ENCODE results near the gene TMPRSS4. TPM values are rescaled to one million over a fixed set of nuclear protein-coding genes. Genes with fewer than 3 reads are reported as not detected.

TMPRSS4 gene
- polyA plus RNA-seq, 4 donors = 20.0 to 117 (median 44.3) TPM

DNA sequence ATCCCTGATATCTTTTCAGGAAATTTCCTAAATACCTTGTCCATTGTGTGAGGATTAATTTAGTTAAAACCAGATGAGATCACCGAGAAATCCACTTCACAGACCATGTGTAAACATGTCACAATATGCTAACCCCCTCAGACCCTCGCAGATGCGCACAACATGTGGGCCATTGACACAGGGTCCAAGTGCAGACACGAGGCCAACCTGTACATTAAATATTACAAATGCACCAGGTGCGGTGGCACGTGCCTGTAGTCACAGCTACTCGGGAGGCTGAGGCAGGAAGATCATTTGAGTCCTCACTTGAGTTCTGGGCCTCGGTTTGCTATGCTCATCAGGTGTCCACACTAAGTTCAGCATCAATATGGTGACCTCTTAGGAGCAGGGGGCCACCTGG, 9.9 kb upstream of the TMPRSS4 start:
- H3K4me1 ChIP-seq (ENCODE audit: control insufficient read depth in 3 of 3, insufficient read depth in 2 of 3, low read depth in 1 of 3, low read length in 2 of 3) = no peaks in the 10 kb centered on the region
- WGBS, 3 donors = 88 to 92% (median 90%) methylated on average over 8 of the region's 8 CpGs
- H3K9me3 ChIP-seq (ENCODE audit: control insufficient read depth in 2 of 2, insufficient read depth in 1 of 2, low read depth in 1 of 2, low read length in 1 of 2) = no peaks in the 10 kb centered on the region
- DNase-seq = no peak
- FAIRE-seq = no peak
- no peaks in the 10 kb centered on the region for H3K27me3 ChIP-seq (ENCODE audit: control insufficient read depth in 3 of 3, insufficient read depth in 3 of 3, low read length in 3 of 3)
- H3K27ac ChIP-seq (ENCODE audit: low read depth in 1 of 3, low read length in 2 of 3) = no peak overlapping the region
- no peak overlapping the region for H3K4me3 ChIP-seq (ENCODE audit: low read depth in 1 of 3, low read length in 3 of 3)
- H3K36me3 ChIP-seq (ENCODE audit: control insufficient read depth in 3 of 3, insufficient read depth in 2 of 3, low read depth in 1 of 3, low read length in 3 of 3) = no peaks in the 10 kb centered on the region

DNA sequence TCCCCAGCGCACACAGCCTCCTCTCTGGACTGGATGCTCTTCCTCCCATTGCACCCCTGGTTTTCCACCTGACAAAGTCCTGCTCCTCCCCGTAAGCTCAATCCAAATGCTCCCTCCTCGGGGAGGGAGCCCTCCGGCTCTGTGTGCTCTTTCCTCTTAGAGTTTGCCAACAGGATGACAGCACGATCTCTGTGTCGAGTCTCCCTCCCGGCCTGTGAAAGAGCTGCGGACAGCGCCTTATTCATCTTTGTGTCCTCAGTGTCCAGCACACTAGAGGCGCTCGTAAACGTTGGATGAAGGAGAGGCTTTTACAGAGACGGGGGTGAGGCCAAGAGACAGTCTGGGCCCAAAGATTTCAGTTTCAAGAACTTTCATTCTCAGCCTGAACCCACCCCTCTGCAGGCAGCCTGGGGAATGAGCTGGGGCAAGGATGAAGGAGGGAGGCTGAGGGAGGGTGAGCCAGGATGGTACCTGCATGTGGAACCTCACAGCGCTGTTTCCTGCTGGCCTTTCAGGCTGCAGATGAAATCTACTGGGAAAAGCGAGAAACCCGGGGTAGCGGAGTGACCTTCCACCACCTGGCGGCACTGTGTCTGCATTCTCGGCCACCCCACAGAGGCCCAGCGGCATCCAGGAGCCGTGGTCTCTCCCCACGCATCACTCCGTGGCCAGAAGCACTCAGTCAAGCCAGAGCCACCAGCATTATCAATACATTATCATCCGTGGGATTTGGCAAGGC, 8.5 kb upstream of the TMPRSS4 start:
- DNase-seq = no peak
- no peak overlapping the region for H3K4me3 ChIP-seq (ENCODE audit: low read depth in 1 of 3, low read length in 3 of 3)
- 70 to 81% (median 73%) methylated on average over 24 of the region's 24 CpGs for WGBS, 3 donors
- no peaks in the 10 kb centered on the region for H3K36me3 ChIP-seq (ENCODE audit: control insufficient read depth in 3 of 3, insufficient read depth in 2 of 3, low read depth in 1 of 3, low read length in 3 of 3)
- no peak overlapping the region for H3K27ac ChIP-seq (ENCODE audit: low read depth in 1 of 3, low read length in 2 of 3)
- H3K9me3 ChIP-seq (ENCODE audit: control insufficient read depth in 2 of 2, insufficient read depth in 1 of 2, low read depth in 1 of 2, low read length in 1 of 2) = no peaks in the 10 kb centered on the region
- no peak for FAIRE-seq
- no peaks in the 10 kb centered on the region for H3K4me1 ChIP-seq (ENCODE audit: control insufficient read depth in 3 of 3, insufficient read depth in 2 of 3, low read depth in 1 of 3, low read length in 2 of 3)
- H3K27me3 ChIP-seq (ENCODE audit: control insufficient read depth in 3 of 3, insufficient read depth in 3 of 3, low read length in 3 of 3) = no peaks in the 10 kb centered on the region

DNA sequence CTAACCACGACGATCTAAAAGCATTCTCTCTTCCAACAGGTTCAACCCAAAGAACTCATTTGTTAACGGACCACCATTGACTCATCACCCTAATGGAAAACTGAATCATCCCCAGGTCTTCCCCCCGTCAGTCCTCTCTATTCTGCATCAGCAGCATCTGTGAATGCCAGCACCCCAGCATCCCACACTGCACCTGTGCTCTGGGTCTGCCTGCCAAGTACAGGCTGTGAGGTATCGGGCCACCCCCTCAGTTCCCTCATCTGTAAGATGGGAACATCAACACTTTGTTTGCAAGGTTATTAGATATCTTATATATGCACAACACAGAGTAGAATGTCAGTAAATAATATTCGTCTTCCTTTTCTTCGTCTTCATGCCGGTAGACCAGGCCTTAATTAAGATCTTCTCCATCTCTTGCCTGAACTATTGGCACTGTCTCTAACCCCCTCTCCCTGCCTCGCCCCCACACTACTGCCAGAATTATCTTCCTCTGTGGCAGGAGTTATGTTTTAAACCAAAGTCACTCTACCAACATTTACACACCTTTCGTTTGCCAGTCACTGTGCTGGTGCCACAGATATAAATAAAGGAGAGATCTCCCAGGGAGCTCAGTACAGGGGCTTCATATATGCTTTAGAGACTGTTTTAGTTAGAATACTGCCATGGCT, 7.8 kb upstream of the TMPRSS4 start:
- 83 to 91% (median 88%) methylated on average over 10 of the region's 10 CpGs for WGBS, 3 donors
- FAIRE-seq (no peak), DNase-seq (no peak)
- Histone ChIP-seq H3K27ac (ENCODE audit: low read depth in 1 of 3, low read length in 2 of 3) (no peak overlapping the region), H3K4me1 (ENCODE audit: control insufficient read depth in 3 of 3, insufficient read depth in 2 of 3, low read depth in 1 of 3, low read length in 2 of 3) (no peaks in the 10 kb centered on the region), H3K36me3 (ENCODE audit: control insufficient read depth in 3 of 3, insufficient read depth in 2 of 3, low read depth in 1 of 3, low read length in 3 of 3) (no peaks in the 10 kb centered on the region), H3K4me3 (ENCODE audit: low read depth in 1 of 3, low read length in 3 of 3) (no peak overlapping the region), H3K27me3 (ENCODE audit: control insufficient read depth in 3 of 3, insufficient read depth in 3 of 3, low read length in 3 of 3) (no peaks in the 10 kb centered on the region), H3K9me3 (ENCODE audit: control insufficient read depth in 2 of 2, insufficient read depth in 1 of 2, low read depth in 1 of 2, low read length in 1 of 2) (no peaks in the 10 kb centered on the region)

DNA sequence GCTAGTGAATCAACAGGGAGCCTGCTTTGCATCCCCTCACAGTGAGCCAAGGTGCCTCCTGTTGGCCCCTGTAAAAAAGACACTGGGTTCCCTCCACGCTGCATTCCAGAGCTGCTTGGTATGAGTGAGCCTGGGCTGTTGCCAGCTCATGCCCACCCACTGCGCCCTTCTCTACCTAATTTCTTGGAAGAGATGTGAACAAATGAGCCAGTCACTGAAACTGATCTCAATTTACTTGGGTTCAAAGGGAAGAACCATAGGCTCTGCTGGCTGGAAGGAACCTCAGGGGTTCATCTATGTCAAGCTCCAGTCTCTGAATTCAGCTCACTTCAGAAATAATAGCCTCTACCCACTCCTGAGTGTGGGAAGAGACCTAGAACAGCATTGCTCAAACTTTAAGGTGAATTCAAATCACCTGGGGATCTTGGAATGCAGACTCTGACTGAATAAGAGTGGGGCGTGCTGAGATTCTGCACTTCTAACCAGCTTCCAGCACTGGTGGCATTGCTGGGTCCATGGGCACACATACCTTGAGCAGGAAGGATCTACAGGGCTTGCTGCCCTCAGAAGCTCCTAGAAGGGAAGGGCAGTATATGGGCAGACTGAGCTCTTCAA, 5.4 kb upstream of the TMPRSS4 start:
- Histone ChIP-seq H3K36me3 (ENCODE audit: control insufficient read depth in 3 of 3, insufficient read depth in 2 of 3, low read depth in 1 of 3, low read length in 3 of 3) (no peaks in the 10 kb centered on the region), H3K4me1 (ENCODE audit: control insufficient read depth in 3 of 3, insufficient read depth in 2 of 3, low read depth in 1 of 3, low read length in 2 of 3) (peaks cover 0 to 9% (median 0%) of the 10 kb centered on the region in 3 donors), H3K9me3 (ENCODE audit: control insufficient read depth in 2 of 2, insufficient read depth in 1 of 2, low read depth in 1 of 2, low read length in 1 of 2) (peaks cover 0 to 18% of the 10 kb centered on the region in 2 donors), H3K27ac (ENCODE audit: low read depth in 1 of 3, low read length in 2 of 3) (no peak overlapping the region), H3K4me3 (ENCODE audit: low read depth in 1 of 3, low read length in 3 of 3) (no peak overlapping the region), H3K27me3 (ENCODE audit: control insufficient read depth in 3 of 3, insufficient read depth in 3 of 3, low read length in 3 of 3) (no peaks in the 10 kb centered on the region)
- FAIRE-seq = no peak
- 82 to 90% (median 87%) methylated on average over 3 of the region's 3 CpGs for WGBS, 3 donors
- DNase-seq = no peak

DNA sequence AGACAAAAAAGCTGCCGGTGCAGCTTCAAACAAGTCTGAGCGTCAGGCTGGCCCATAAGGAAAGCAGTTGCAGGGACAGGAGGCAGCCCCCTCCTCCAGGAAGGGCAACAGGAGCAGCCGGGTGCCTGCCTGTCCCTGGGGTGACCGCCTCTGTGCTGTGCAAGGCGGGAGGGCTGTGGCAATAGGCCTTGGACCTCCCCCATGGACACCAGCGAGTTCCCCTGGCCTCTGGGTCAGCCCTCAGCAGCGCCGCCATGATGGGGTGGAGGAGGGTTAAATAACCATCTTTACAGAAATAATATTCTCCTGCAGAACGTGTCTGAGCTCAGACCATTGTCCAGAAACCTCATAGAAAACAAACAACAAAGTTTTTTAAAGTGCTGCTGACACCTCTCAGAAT, 3.3 kb upstream of the TMPRSS4 start:
- no peak for FAIRE-seq
- no peaks in the 10 kb centered on the region for H3K36me3 ChIP-seq (ENCODE audit: control insufficient read depth in 3 of 3, insufficient read depth in 2 of 3, low read depth in 1 of 3, low read length in 3 of 3)
- H3K27ac ChIP-seq (ENCODE audit: low read depth in 1 of 3, low read length in 2 of 3) = no peak overlapping the region
- peaks cover 0 to 19% of the 10 kb centered on the region in 2 donors for H3K9me3 ChIP-seq (ENCODE audit: control insufficient read depth in 2 of 2, insufficient read depth in 1 of 2, low read depth in 1 of 2, low read length in 1 of 2)
- no peak for DNase-seq
- H3K4me1 ChIP-seq (ENCODE audit: control insufficient read depth in 3 of 3, insufficient read depth in 2 of 3, low read depth in 1 of 3, low read length in 2 of 3) = peaks cover 0 to 23% (median 0%) of the 10 kb centered on the region in 3 donors
- no peak overlapping the region for H3K4me3 ChIP-seq (ENCODE audit: low read depth in 1 of 3, low read length in 3 of 3)
- WGBS, 3 donors = 82 to 87% (median 85%) methylated on average over 9 of the region's 9 CpGs
- H3K27me3 ChIP-seq (ENCODE audit: control insufficient read depth in 3 of 3, insufficient read depth in 3 of 3, low read length in 3 of 3) = no peaks in the 10 kb centered on the region

DNA sequence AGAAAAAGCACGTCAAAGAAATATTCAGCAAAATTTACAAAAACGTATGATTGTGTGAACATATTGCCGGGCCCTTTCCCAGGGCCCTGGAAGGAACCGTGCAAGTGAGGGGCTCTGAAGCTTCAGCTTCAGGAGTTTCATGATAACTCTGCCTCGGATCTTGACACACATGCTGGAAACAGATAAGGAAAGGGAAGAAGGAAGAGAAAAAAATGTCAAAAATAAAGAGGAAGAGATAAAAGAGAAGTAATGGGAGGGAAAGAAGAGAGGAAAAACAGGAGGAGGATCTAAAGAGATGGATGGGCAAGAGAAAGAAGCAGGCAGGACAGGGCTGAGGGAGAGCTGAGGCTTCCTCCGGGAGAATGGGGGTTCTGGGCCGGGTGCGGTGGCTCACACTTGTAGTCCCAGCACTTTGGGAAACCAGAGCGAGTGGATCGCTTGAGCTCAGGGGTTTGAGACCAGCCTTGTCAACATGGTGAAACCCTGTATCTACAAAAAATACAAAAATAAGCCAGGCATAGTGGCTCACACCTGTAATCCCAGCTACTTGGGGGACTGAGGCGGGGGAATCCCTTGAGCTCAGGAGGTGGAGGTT, 2.7 kb upstream of the TMPRSS4 start:
- H3K4me1 ChIP-seq (ENCODE audit: control insufficient read depth in 3 of 3, insufficient read depth in 2 of 3, low read depth in 1 of 3, low read length in 2 of 3) = peaks cover 0 to 29% (median 0%) of the 10 kb centered on the region in 3 donors
- H3K9me3 ChIP-seq (ENCODE audit: control insufficient read depth in 2 of 2, insufficient read depth in 1 of 2, low read depth in 1 of 2, low read length in 1 of 2) = peaks cover 0 to 19% of the 10 kb centered on the region in 2 donors
- H3K27me3 ChIP-seq (ENCODE audit: control insufficient read depth in 3 of 3, insufficient read depth in 3 of 3, low read length in 3 of 3) = peaks cover 0 to 4% (median 0%) of the 10 kb centered on the region in 3 donors
- 86 to 88% (median 86%) methylated on average over 11 of the region's 11 CpGs for WGBS, 3 donors
- H3K4me3 ChIP-seq (ENCODE audit: low read depth in 1 of 3, low read length in 3 of 3) = no peak overlapping the region
- H3K36me3 ChIP-seq (ENCODE audit: control insufficient read depth in 3 of 3, insufficient read depth in 2 of 3, low read depth in 1 of 3, low read length in 3 of 3) = peaks cover 0 to 1% (median 0%) of the 10 kb centered on the region in 3 donors
- DNase-seq (no peak), FAIRE-seq (no peak)
- H3K27ac ChIP-seq (ENCODE audit: low read depth in 1 of 3, low read length in 2 of 3) = no peak overlapping the region

DNA sequence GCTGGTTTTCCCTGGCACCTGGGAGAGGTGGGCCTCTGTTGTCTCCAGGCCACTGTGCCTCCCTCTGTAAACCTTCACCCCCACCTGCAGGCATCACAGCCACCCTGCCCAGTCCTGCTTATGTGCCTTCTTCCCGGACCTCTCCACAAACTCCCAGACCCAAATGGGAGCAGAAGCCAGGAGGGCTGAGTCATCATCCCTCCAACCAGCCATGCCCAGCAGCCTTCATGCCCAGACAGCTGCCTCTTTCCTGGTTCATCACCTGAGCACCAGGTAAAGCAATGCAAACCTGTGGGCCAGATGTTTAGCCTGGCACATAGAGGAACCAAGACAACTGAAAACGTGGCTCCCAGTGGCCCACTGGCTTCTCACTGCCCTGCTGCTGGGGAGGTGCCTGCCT, 2.1 kb upstream of the TMPRSS4 start:
- H3K9me3 ChIP-seq (ENCODE audit: control insufficient read depth in 2 of 2, insufficient read depth in 1 of 2, low read depth in 1 of 2, low read length in 1 of 2) = peaks cover 0 to 19% of the 10 kb centered on the region in 2 donors
- H3K4me3 ChIP-seq (ENCODE audit: low read depth in 1 of 3, low read length in 3 of 3) = no peak overlapping the region
- H3K27ac ChIP-seq (ENCODE audit: low read depth in 1 of 3, low read length in 2 of 3) = peak overlapping the region in 1 of 3 donors; percentile 2
- DNase-seq (peak in 1 of 2 donors; percentile 77), FAIRE-seq (no peak)
- peaks cover 0 to 7% (median 0%) of the 10 kb centered on the region in 3 donors for H3K36me3 ChIP-seq (ENCODE audit: control insufficient read depth in 3 of 3, insufficient read depth in 2 of 3, low read depth in 1 of 3, low read length in 3 of 3)
- H3K27me3 ChIP-seq (ENCODE audit: control insufficient read depth in 3 of 3, insufficient read depth in 3 of 3, low read length in 3 of 3) = peaks cover 0 to 4% (median 0%) of the 10 kb centered on the region in 3 donors
- H3K4me1 ChIP-seq (ENCODE audit: control insufficient read depth in 3 of 3, insufficient read depth in 2 of 3, low read depth in 1 of 3, low read length in 2 of 3) = peaks cover 0 to 35% (median 2%) of the 10 kb centered on the region in 3 donors
- WGBS, 3 donors = 0 to 42% (median 11%) methylated on average over 2 of the region's 2 CpGs

DNA sequence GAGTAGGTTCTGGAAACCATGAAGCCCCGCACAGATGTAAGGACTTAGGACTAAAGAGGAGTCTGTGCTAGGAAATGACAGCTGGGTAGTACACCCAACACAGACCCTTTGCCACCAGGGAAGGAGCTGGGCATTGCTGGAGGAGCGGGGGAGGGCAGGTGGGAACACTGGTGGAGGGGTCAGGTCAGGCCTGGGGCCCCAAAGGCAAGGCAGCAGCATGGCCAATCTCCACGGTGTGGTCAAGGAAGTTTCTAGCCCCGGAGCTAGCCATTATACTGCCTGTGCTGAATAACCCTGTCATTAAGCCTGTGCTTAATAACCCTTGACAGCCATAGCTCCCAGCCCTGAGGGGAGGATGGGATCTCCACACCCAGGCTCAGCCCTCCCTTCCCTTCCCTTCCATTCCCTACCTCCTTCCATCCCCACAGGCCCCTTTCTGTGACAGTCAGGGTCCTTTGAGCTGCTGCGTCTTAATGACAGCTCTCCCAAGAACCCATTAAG, 2.1 kb downstream of the TMPRSS4 start:
- no peak for FAIRE-seq
- 20 to 56% (median 35%) methylated on average over 5 of the region's 5 CpGs for WGBS, 3 donors
- DNase-seq = peak; percentile 60 to 67
- H3K36me3 ChIP-seq (ENCODE audit: control insufficient read depth in 3 of 3, insufficient read depth in 2 of 3, low read depth in 1 of 3, low read length in 3 of 3) = peaks cover 0 to 28% (median 0%) of the 10 kb centered on the region in 3 donors
- peaks cover 0 to 59% (median 6%) of the 10 kb centered on the region in 3 donors for H3K4me1 ChIP-seq (ENCODE audit: control insufficient read depth in 3 of 3, insufficient read depth in 2 of 3, low read depth in 1 of 3, low read length in 2 of 3)
- peak overlapping the region in 2 of 3 donors; percentile 29 to 39 for H3K4me3 ChIP-seq (ENCODE audit: low read depth in 1 of 3, low read length in 3 of 3)
- peak overlapping the region; percentile 46 to 95 (median 65) for H3K27ac ChIP-seq (ENCODE audit: low read depth in 1 of 3, low read length in 2 of 3)
- H3K9me3 ChIP-seq (ENCODE audit: control insufficient read depth in 2 of 2, insufficient read depth in 1 of 2, low read depth in 1 of 2, low read length in 1 of 2) = peaks cover 0 to 19% of the 10 kb centered on the region in 2 donors
- H3K27me3 ChIP-seq (ENCODE audit: control insufficient read depth in 3 of 3, insufficient read depth in 3 of 3, low read length in 3 of 3) = peaks cover 0 to 4% (median 0%) of the 10 kb centered on the region in 3 donors
